Esophagus muscularis mucosa (tissue), 3 donors: ENCODE data around the gene ZBTB34.

Source experiments
- CTCF ChIP-seq, 3 experiments: fragments of 200-600 bp in 2 of 3; fragments of 450-650 bp in 1 of 3; sonication (generic) in 2 of 3; IDR thresholded peaks; one replicate each; pipeline ENCODE4 v1.5.1; 2017 to 2019; ENCODE audit warnings: antibody characterized with exemption in 3 of 3, mild to moderate bottlenecking in 2 of 3, moderate library complexity in 1 of 3
- POLR2A ChIP-seq: fragments of 450-650 bp; IDR thresholded peaks from one replicate; pipeline ENCODE4 v1.6.1; 2017; ENCODE audit warnings: antibody characterized with exemption, moderate library complexity, mild to moderate bottlenecking, low read depth

DNA sequence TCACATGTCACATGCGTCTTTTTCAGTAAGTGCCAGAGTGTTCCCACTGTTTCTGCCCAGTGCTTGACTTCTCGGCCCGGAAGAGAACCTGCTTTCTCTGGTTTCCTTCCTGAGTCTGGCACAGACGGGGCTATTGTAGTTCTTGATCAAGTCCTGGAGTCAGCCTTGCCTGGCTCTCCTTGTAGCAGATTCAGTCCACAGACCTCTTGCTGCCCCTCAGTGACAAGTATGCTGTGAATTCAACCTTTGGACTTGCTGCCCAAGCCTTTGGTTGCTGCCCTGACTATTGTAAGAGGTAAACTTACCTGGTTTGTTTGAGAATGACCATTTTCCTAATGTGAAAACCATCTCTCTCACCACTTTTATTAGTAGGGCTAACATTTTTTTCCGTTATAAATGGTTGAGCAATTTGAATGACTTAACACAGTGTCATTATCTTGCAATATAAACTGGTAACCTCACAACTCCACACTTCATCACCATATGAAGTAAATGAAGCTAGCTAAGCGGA is 24.7 kb downstream of the ZBTB34 start:
- TF ChIP-seq CTCF (IDR thresholded peaks at IDR 0.05): no peak
- TF ChIP-seq POLR2A: no peak
